SK-N-SH treated with all-trans-retinoic acid at 6 μM for 48 hours (cell line): Measurements from ENCODE around the gene ZNF844.

Source experiments
- GLIS3 ChIP-seq: fragments of 250-450 bp; sonication (Bioruptor Pico); IDR thresholded peaks from 2 replicates; pipeline ENCODE4 v1.5.0; 2020; ENCODE audit warnings: mild to moderate bottlenecking, moderate library complexity
- ZC3H10 ChIP-seq: fragments of 250-450 bp; sonication (Bioruptor Pico); IDR thresholded peaks from 2 replicates; pipeline ENCODE4 v1.5.1; 2021; ENCODE audit warnings: mild to moderate bottlenecking, moderate library complexity
- ZNF565 ChIP-seq: fragments of 450-650 bp; formaldehyde crosslinking; conservative IDR thresholded peaks from 2 replicates; pipeline ENCODE4 v1.5.0; 2020; ENCODE audit warnings: low read depth, mild to moderate bottlenecking, moderate library complexity

DNA sequence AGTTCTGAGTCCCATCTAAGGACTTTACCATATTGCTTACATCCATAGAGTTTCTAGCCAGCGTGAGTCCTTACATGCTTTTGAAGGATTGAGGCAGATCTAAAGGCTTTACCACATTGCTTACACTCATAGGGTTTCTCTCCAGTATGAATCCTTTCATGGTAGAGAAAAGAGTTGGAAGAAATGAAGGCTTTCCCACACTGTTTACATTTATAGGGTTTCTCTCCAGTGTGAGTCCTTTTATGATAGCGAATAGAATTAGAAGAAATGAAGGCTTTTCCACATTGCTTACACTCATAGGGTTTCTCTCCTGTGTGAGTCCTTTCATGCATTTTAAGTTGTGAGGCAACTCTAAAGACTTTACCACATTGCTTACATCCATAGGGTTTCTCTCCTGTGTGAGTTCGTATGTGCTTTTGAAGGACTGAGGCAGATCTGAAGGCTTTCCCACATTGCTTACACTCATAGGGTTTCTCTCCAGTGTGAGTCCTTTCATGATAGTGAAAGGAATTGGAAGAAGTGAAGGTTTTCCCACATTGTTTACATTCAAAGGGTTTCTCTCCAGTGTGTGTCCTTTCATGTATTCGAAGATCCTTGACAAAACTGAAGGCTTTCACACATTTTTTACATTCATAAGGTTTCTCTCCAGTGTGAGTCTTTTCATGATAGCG lies 20.6 kb upstream of the ZNF844 start:
- TF ChIP-seq ZC3H10 (no peak), ZNF565 (CRISPR knock-in tag) (no peak), GLIS3 (CRISPR knock-in tag) (no peak)
